Skeletal muscle cell (primary cell): ENCODE measurements around the gene SMC1A.
"Not testable (repeated sequence)": the region's sequence is repeated elsewhere in the genome, so short reads cannot be mapped to it uniquely, and the experiment has no call there.

ENCODE experiments used
- DNase-seq: peaks from one replicate; pipeline ENCODE4 v3.0.0-alpha.2; 2010; ENCODE audit warnings: low read depth
- H3K4me3 ChIP-seq: 2 replicates; pipeline ENCODE4 v1.5.1; 2011; ENCODE audit warnings: low read depth, mild to moderate bottlenecking, control low read depth, low read length, moderate library complexity

Gene SMC1A

GRCh38 chrX:53422086-53422860 is at the start of gene SMC1A:
SMC1A (minus strand) TSS chrX:53422654; CDS start chrX:53422600, 54 bp downstream.
- peak; percentile 90 for DNase-seq
- H3K4me3 ChIP-seq: peak within 1 kb of the TSS; percentile 69

DNA sequence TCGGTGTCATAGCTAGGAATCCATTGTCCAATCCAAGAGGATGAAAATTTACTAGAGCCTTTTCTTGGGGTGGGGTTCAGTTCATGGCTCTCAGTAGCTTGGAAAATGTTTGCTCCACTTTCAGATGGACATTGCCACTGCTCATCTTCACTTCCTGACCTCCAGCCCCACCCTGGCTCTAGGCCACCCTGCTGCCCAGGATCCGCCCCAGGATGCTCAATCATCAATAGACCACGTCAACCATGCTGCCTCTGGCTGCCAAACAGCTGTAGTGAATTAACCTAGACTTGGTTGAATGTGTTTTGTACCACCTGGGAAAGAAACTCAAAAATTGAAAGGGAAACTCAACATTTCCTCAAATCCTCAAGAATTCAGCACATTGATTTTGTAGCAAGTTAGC is 48.9 kb upstream of the SMC1A start:
- DNase-seq: no peak
- H3K4me3 ChIP-seq: no peak overlapping the region

- not testable (repeated sequence) for H3K4me3 ChIP-seq, DNase-seq
These were observed 46.2 kb upstream of the SMC1A start for GRCh38 chrX:53468659-53469058.

- no peak overlapping the region for H3K4me3 ChIP-seq
- no peak for DNase-seq
These were observed 35.6 kb upstream of the SMC1A start for GRCh38 chrX:53458082-53458481.

DNA sequence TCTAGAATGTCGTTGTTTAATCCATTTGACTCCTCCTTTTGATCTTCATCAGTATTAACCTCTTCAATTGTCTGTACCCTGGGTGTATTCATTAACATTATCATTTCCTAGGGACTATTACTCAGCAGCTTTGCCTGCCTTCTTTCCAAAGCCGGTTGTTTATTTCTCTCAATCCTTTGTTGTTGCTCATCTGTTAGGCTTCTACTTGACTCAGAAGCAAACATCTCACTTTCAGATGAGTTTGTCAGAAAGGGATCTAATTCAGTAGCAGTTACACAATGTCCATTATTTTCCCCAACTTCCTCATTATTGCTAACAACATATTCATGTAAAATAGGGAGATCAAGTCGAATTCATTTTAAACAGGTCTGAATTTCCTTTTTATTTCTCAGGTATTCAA is 33.8 kb upstream of the SMC1A start:
- no peak overlapping the region for H3K4me3 ChIP-seq
- DNase-seq: no peak

DNA sequence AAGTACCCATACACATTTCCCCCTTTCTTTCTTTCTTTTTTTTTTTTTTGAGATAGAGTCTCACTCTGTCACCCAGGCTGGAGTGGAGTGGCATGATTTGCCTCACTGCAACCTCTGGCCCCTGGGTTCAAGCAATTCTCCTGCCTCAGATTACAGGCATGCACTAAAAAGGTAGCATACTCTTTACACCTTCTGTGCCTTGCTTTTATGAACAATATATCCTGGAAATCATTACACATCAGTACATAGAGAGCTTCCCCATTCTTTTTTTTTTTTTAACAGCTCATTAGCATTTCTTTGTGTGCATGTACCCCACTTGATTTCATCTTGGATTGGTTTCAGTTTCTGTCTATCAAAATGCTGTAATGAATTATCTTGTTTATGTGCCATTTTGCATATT is 30.4 kb upstream of the SMC1A start:
- no peak overlapping the region for H3K4me3 ChIP-seq
- no peak for DNase-seq

DNA sequence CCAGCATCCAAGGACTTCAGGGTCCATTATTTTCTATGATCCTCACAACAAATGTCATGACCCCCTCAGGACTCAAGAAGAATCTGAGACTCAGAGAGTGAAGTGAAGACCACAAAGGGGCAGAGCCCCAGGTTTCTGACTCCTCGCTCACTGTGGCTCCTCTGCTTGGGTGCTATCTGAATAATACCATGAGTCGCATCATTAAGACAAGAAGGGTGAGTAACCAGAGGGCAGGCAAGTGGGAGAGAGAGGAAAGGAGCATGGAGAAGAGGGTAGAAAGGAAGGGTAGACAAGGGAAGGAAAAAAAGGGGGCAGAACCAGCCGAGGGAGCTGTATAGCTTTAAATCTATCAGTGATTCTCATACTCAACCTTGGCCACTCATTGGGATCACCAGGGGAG is 27.2 kb upstream of the SMC1A start:
- no peak for DNase-seq

GRCh38 chrX:53447441-53447840 is 25.0 kb upstream of the SMC1A start:
- no peak overlapping the region for H3K4me3 ChIP-seq
- DNase-seq: no peak

More for the DNA sequence above, 27.2 kb upstream of the SMC1A start:
- no peak overlapping the region for H3K4me3 ChIP-seq

DNA sequence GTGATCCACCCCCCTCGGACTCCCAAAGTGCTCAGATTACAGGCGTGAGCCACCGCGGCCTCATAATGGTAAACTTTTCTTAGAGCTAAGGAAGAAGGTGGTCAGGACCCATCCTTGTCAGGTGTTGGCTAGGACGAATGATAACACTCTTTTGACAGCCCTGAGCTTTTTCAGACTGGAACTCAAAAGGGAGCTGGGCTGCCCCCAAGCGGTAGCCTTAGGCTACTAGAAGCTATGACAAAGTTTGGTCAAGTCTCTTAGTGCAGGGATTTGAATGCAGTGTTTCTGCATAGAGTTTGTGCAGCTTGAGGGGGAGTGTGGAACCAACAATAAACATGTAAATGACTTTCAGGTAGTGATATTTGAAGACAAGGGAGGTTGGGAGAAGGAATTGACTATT is 23.5 kb upstream of the SMC1A start:
- no peak overlapping the region for H3K4me3 ChIP-seq
- no peak for DNase-seq

DNA sequence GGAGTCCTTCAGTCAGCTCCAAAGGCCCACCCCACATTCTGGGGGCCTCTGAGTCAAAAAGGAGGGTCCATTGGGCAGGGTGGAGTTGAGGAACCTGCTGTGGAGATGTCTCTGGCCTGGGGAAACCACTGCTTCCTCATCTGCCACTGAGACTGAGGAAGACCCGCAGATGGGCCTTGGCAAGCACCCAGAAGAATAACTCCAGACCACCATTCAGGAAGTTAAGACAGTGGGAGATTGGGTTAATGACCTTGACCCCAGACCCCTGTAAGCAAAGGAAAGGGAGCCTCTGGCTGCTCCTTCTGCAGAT is 19.8 kb upstream of the SMC1A start:
- no peak overlapping the region for H3K4me3 ChIP-seq
- DNase-seq: no peak

DNA sequence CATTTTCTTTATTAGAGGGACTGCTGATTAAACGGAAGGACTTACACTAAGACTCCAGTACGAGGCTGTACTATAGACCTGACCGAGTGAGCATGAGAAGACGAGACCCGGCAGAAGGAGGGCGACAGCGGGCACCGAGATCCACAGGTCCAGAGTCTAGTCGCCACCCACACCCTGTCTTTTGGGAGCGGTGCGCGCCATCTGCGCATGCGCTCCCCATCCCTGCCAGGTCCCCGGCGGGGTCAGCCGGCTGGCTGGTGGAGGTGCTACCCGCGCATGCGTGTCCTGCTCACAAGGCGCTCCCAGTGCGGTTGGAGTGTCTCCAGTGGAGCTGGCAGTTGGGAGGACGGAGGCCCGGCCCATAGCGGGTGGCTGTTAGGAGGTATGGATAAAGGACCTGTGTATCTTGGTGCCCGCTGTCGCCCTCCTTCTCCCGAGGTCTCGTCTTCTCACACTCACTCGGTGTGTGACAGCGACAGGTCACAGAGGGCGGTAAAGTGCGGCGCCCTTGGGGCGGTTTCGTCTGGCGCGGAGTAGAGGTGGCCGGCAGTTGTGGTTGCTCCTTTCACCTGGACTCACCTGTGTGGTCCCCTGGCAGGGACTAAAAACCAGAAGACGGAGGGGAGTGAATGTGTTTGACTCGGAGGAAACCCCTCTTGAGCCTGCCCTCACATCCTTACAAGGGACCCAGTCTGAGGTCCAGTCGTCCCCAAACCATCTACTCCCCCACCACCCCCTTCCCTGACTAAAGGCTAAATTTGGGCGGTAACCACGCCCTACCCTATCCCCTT is 19.3 kb upstream of the SMC1A start:
- DNase-seq: no peak
- peak overlapping the region; percentile 36 for H3K4me3 ChIP-seq

DNA sequence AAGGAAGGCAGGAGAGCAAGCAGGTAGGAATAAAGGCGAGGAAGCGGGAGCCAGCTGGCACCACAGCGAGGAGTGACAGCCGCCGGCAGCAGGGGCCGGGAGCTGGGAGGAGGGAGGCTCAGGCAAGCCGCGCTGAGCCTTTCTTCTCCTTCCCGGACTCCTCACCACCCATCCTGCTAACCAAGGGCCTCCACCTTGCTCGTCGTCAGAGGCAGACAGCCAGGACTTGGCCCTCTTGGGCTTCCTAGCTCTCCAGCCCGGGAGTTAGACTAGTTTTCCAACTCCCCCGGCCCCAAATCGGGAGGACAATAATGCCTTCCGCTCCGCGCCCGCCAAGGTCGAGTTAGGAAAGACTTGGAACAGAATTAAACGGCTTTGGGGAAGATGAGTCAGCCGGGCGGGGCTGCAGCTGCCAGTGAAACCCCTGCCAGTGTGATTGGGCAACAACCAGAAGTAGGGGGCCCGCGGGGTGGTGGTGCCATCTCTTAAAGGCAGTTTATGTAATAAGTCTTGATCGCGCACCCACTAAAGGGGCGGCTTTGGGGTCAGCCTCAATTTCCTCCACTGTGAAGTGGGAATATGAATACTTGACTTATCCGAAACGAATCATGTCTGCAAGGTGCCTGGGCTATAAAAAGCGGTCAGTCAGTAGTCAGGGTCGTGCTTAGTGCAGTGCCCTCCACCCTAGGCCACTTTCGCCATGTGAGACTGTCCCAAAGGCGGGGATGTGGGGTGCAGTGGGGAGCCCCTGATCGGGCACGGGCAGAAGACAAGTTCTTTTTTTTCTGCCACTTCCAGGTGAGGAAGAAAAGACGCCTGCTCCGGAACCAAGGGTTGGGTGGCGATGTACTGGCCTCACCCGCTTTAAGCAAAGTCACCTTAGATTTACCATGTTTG is 18.4 kb upstream of the SMC1A start:
- peak overlapping the region; percentile 36 for H3K4me3 ChIP-seq
- DNase-seq: no peak

DNA sequence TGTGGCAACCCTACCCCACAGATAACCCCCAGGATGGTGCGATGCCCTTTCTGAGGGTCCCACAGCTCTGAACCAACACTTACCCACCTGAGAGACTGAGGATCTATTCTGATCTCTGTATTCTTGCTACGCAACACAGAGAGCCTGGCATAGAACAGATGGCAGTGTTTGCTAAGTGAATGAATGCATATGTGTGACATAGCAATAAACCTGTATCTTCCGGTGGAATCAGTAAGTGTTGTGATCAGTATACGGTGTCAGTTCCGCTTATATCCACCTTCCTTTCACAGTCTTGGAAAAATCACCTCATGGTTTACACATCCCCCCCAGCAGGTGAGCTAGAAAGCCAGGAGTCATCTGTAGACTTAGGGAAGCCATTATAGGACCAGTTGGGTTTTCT is 17.6 kb upstream of the SMC1A start:
- peak overlapping the region; percentile 36 for H3K4me3 ChIP-seq
- DNase-seq: no peak

DNA sequence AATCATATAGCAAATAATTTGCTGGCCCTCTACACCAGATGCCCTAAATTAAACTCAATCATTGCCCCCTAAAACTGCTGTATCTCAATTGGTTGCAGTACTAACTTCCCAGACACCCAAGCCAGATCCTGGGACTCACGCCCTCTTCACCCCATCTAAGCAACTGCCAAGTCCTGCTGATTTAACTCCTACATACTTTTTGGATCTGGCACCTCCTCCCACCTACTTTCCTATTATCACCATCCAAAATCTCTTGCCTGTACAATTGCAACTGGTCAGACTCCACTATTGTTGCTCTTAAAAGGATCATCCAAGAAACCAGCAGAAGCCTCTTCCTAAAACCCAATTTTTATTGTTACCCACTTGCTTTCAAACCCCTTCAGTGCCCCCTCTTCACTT is 16.4 kb upstream of the SMC1A start:
- no peak overlapping the region for H3K4me3 ChIP-seq
- no peak for DNase-seq

GRCh38 chrX:53438174-53438831 is 15.8 kb upstream of the SMC1A start:
- no peak overlapping the region for H3K4me3 ChIP-seq

GRCh38 chrX:53437206-53437605 is 14.8 kb upstream of the SMC1A start:
- no peak for DNase-seq
- no peak overlapping the region for H3K4me3 ChIP-seq

More at GRCh38 chrX:53438174-53438831, 15.8 kb upstream of the SMC1A start:
- no peak for DNase-seq

- DNase-seq: no peak
- H3K4me3 ChIP-seq: no peak overlapping the region
These were observed 13.5 kb upstream of the SMC1A start for GRCh38 chrX:53435997-53436396.

GRCh38 chrX:53433651-53434639 is 11.5 kb upstream of the SMC1A start, which contains the start of gene HSD17B10:
HSD17B10 (minus strand) TSS chrX:53434370; CDS start chrX:53434345, 25 bp downstream.
- DNase-seq: no peak
- H3K4me3 ChIP-seq: peak within 1 kb of the TSS; percentile 71
